H4 (cell line): ENCODE data around the gene DENND1A. TPM values are rescaled to one million over a fixed set of nuclear protein-coding genes. Genes with fewer than 3 reads are reported as not detected.
"Not testable (repeated sequence)": the region's sequence is repeated elsewhere in the genome, so short reads cannot be mapped to it uniquely, and the experiment has no call there.

Source experiments
- DNase-seq: peaks from one replicate; pipeline ENCODE4 v3.0.0-alpha.2; 2015; ENCODE audit warnings: low spot score
- total RNA-seq: library from RNA; depleted of rRNA; stranded (reverse); fragments of >200 nt; shearing (Covaris generic); gene quantifications from 2 replicates; pipeline ENCODE4 v1.2.3, GENCODE V29; 2014

The DENND1A gene
- total RNA-seq, 1 experiment from 2014 or later: 9.5 TPM

- DNase-seq: no peak
Measured at GRCh38 chr9:123923377-123923776, 6.5 kb downstream of the DENND1A start.

- DNase-seq: no peak
Measured at GRCh38 chr9:123922911-123923310, 7.0 kb downstream of the DENND1A start.

- no peak for DNase-seq
Measured at GRCh38 chr9:123922431-123922830, 7.5 kb downstream of the DENND1A start.

GRCh38 chr9:123914517-123915196 is 15.3 kb downstream of the DENND1A start:
- DNase-seq: no peak

GRCh38 chr9:123912167-123912897 is 17.6 kb downstream of the DENND1A start:
- no peak for DNase-seq

GRCh38 chr9:123911024-123911423 is 18.9 kb downstream of the DENND1A start:
- DNase-seq: no peak

- DNase-seq: not testable (repeated sequence)
Measured at GRCh38 chr9:123909192-123909591, 20.7 kb downstream of the DENND1A start.

- not testable (repeated sequence) for DNase-seq
Measured at GRCh38 chr9:123903550-123903949, 26.4 kb downstream of the DENND1A start.

GRCh38 chr9:123894822-123895221 is 35.1 kb downstream of the DENND1A start:
- no peak for DNase-seq

- no peak for DNase-seq
Measured at GRCh38 chr9:123893831-123894460, 36.0 kb downstream of the DENND1A start.

- no peak for DNase-seq
Measured at GRCh38 chr9:123893115-123893514, 36.8 kb downstream of the DENND1A start.

- DNase-seq: no peak
Measured at GRCh38 chr9:123887837-123888236, 42.1 kb downstream of the DENND1A start.

GRCh38 chr9:123885834-123886233 is 44.1 kb downstream of the DENND1A start:
- DNase-seq: not testable (repeated sequence)

- DNase-seq: no peak
Measured at GRCh38 chr9:123883634-123884033, 46.3 kb downstream of the DENND1A start.

GRCh38 chr9:123881604-123882003 is 48.3 kb downstream of the DENND1A start:
- no peak for DNase-seq

- no peak for DNase-seq
Measured at GRCh38 chr9:123880420-123880819, 49.5 kb downstream of the DENND1A start.

- DNase-seq: no peak
Measured at GRCh38 chr9:123876750-123877149, 53.2 kb downstream of the DENND1A start.

- DNase-seq: no peak
Measured at GRCh38 chr9:123872710-123873109, 57.2 kb downstream of the DENND1A start.

GRCh38 chr9:123871781-123872180 is 58.1 kb downstream of the DENND1A start:
- no peak for DNase-seq

- no peak for DNase-seq
Measured at GRCh38 chr9:123868002-123868401, 61.9 kb downstream of the DENND1A start.

- no peak for DNase-seq
Measured at GRCh38 chr9:123867034-123867433, 62.9 kb downstream of the DENND1A start.

GRCh38 chr9:123866497-123866896 is 63.4 kb downstream of the DENND1A start:
- no peak for DNase-seq
